ENCODE data around the gene TRMO.

- TF ChIP-seq CTCF (IDR thresholded peaks at IDR 0.05) (no peak), POLR2A (IDR thresholded peaks at IDR 0.05) (no peak)
Measured at GRCh38 chr9:97911970-97912369, 10.3 kb downstream of the TRMO start.
